Measurements from ENCODE around the gene B4GAT1. TPM values are rescaled to one million over a fixed set of nuclear protein-coding genes. Genes with fewer than 3 reads are reported as not detected.

B4GAT1 gene
- total and polyA plus RNA-seq, 9 of the 15 experiments (the other 6 are each of a cell fraction or from before 2014, with no cell fraction given), result 0.86 to 9.5 (median 3.8) TPM

DNA sequence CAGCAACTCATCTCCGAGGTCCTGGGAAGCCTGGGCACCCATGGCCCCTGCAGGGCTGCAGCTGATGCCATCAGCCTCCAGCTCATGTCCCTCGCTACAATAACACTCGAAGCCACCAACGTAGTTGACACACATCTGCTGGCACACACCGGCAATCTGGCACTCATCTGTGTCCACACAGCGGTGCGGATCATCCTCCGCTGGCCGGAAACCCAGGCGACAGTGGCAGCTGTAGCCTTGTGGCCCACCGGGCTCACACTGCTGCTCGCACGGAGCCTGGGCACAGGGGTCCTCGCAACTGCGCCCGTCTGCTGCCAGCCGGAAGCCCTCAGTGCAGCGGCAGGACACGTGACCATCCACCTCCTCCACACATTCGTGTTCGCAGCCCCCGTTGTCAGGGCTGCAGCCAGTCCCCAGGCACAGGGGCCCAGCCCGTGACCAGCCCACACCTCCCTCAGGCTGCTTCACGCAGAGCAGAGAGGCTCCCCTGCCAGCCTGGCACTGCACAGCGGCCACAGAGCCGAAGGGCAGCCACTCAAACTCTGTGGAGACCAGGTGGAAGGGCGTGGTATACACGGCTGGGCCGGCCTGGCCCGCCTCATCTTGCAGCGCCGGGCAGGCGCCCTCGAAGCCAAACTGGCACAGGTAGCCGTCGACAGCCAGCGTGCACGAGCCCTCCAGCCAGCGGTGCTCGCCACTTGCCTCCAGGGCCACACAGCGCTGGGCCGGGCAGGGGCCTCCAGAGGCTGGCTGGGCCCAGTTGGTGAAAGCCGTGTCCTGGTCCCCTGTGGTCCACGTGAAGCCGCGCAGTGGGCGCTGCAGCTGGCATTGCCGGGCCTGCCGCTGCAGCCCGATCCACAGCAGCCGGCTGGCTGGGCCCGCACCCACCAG lies 31.3 kb downstream of the B4GAT1 start:
- in situ Hi-C loops (cut with MboI) (no loop called here), intact Hi-C loops (cut with micrococcal nuclease) (no loop called here)
- ATAC-seq (no peak), DNase-seq (ENCODE audit: extremely low read depth in 1 of 4, low spot score in 3 of 4) (no peak), FAIRE-seq (no peak)
- no peak overlapping the region for H3K27ac ChIP-seq (ENCODE audit: extremely low read depth, low read depth, low read length)
- H3K79me2 ChIP-seq (ENCODE audit: control insufficient read depth, insufficient read depth, low read length), result no peaks in the 10 kb centered on the region
- H3K9me1 ChIP-seq (ENCODE audit: control insufficient read depth, insufficient read depth, low read length), result no peaks in the 10 kb centered on the region
- no peaks in the 10 kb centered on the region for H3K36me3 ChIP-seq (ENCODE audit: control insufficient read depth, insufficient read depth, low read length)
- peaks cover 9 to 66% of the 10 kb centered on the region in 2 experiments for H3K4me1 ChIP-seq (replicated peaks in 1 of 2; ENCODE audit: control insufficient read depth in 2 of 2, insufficient read depth in 2 of 2, low read length in 2 of 2)
- H3K27me3 ChIP-seq (ENCODE audit: control insufficient read depth in 2 of 2, insufficient read depth in 2 of 2, low read length in 2 of 2), result no peaks in the 10 kb centered on the region
- H3K4me2 ChIP-seq (ENCODE audit: insufficient read depth, low read length), result no peak overlapping the region
- no peak overlapping the region for H3K4me3 ChIP-seq
- BruUV-seq (replicated peaks), result no TSS peak
- 67% methylated on average over 43 of the region's 52 CpGs for WGBS (ENCODE audit: insufficient coverage, low coverage, missing lambda C conversion rate)
- POLR2A ChIA-PET, result interaction anchor here (0.5 kb wide), 1 partner anchor 11 kb away, joined by 3 read pairs; no protein-coding TSS in a partner anchor
- CTCF ChIA-PET (ENCODE audit: low intra/inter-chr PET ratio), result no interaction called here
- no peaks in the 10 kb centered on the region for H4K20me1 ChIP-seq (replicated peaks; ENCODE audit: control insufficient read depth, insufficient read depth, low read length)
- H3K9me3 ChIP-seq (replicated peaks; ENCODE audit: control insufficient read depth, insufficient read depth, low read depth, low read length), result no peaks in the 10 kb centered on the region
- no peak overlapping the region for H2AFZ ChIP-seq (ENCODE audit: low read depth, low read length)
- H3K9ac ChIP-seq (ENCODE audit: insufficient read depth in 1 of 2, low read depth in 2 of 2, low read length in 2 of 2), result peak overlapping the region in 1 of 2 experiments; percentile 50; a peak in 2 of 4 replicates
- TF ChIP-seq, protein P1, sequence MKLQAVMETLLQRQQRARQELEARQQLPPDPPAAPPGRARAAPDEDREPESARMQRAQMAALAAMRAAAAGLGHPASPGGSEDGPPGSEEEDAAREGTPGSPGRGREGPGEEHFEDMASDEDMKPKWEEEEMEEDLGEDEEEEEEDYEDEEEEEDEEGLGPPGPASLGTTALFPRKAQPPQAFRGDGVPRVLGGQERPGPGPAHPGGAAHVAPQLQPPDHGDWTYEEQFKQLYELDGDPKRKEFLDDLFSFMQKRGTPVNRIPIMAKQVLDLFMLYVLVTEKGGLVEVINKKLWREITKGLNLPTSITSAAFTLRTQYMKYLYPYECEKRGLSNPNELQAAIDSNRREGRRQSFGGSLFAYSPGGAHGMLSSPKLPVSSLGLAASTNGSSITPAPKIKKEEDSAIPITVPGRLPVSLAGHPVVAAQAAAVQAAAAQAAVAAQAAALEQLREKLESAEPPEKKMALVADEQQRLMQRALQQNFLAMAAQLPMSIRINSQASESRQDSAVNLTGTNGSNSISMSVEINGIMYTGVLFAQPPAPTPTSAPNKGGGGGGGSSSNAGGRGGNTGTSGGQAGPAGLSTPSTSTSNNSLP (IDR thresholded peaks at IDR 0.05; ENCODE audit: borderline replicate concordance, low read depth, low read length), result no peak
- TF ChIP-seq, protein P2, sequence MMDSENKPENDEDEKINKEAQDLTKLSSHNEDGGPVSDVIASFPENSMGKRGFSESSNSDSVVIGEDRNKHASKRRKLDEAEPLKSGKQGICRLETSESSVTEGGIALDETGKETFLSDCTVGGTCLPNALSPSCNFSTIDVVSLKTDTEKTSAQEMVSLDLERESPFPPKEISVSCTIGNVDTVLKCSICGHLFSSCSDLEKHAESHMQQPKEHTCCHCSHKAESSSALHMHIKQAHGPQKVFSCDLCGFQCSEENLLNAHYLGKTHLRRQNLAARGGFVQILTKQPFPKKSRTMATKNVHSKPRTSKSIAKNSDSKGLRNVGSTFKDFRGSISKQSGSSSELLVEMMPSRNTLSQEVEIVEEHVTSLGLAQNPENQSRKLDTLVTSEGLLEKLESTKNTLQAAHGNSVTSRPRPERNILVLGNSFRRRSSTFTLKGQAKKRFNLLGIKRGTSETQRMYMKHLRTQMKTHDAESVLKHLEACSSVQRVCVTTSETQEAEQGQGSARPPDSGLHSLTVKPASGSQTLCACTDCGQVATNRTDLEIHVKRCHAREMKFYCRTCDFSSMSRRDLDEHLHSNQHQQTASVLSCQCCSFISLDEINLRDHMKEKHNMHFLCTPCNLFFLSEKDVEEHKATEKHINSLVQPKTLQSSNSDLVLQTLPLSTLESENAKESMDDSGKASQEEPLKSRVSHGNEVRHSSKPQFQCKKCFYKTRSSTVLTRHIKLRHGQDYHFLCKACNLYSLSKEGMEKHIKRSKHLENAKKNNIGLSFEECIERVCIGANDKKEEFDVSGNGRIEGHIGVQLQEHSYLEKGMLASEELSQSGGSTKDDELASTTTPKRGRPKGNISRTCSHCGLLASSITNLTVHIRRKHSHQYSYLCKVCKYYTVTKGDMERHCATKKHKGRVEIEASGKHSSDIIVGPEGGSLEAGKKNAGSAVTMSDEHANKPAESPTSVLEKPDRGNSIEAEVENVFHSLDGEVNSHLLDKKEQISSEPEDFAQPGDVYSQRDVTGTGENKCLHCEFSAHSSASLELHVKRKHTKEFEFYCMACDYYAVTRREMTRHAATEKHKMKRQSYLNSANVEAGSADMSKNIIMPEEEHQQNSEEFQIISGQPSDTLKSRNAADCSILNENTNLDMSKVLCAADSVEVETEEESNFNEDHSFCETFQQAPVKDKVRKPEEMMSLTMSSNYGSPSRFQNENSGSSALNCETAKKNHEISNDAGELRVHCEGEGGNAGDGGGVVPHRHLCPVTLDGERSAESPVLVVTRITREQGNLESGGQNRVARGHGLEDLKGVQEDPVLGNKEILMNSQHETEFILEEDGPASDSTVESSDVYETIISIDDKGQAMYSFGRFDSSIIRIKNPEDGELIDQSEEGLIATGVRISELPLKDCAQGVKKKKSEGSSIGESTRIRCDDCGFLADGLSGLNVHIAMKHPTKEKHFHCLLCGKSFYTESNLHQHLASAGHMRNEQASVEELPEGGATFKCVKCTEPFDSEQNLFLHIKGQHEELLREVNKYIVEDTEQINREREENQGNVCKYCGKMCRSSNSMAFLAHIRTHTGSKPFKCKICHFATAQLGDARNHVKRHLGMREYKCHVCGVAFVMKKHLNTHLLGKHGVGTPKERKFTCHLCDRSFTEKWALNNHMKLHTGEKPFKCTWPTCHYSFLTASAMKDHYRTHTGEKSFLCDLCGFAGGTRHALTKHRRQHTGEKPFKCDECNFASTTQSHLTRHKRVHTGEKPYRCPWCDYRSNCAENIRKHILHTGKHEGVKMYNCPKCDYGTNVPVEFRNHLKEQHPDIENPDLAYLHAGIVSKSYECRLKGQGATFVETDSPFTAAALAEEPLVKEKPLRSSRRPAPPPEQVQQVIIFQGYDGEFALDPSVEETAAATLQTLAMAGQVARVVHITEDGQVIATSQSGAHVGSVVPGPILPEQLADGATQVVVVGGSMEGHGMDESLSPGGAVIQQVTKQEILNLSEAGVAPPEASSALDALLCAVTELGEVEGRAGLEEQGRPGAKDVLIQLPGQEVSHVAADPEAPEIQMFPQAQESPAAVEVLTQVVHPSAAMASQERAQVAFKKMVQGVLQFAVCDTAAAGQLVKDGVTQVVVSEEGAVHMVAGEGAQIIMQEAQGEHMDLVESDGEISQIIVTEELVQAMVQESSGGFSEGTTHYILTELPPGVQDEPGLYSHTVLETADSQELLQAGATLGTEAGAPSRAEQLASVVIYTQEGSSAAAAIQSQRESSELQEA (IDR thresholded peaks at IDR 0.05; ENCODE audit: low read depth), result no peak
- TF ChIP-seq SOX6 (IDR thresholded peaks at IDR 0.05) (no peak), JUND (IDR thresholded peaks at IDR 0.05; ENCODE audit: borderline replicate concordance, low read depth, low read length) (no peak), JUND (tag; IDR thresholded peaks at IDR 0.05; ENCODE audit: borderline replicate concordance, low read depth, low read length) (no peak), RFX5 (IDR thresholded peaks at IDR 0.05; ENCODE audit: low read depth, low read length) (no peak), ZKSCAN3 (CRISPR knock-in tag; IDR thresholded peaks at IDR 0.05) (no peak), RCOR1 (IDR thresholded peaks at IDR 0.05; ENCODE audit: borderline replicate concordance in 1 of 2, low read depth in 2 of 2, low read length in 2 of 2) (no peak), USF2 (CRISPR knock-in tag; IDR thresholded peaks at IDR 0.05) (peak; percentile 45)
